HepG2 (cell line): ENCODE measurements around the gene ZBTB2. TPM values are rescaled to one million over a fixed set of nuclear protein-coding genes. Genes with fewer than 3 reads are reported as not detected.

Experiments
- ATF1 ChIP-seq: IDR thresholded peaks from 2 replicates; pipeline ENCODE4 v1.6.1; 2016; ENCODE audit warnings: mild to moderate bottlenecking, control low read depth
- E2F1 ChIP-seq: sonication (generic); formaldehyde crosslinking; IDR thresholded peaks from 2 replicates; pipeline ENCODE4 v1.5.0; 2020; ENCODE audit warnings: missing genetic modification reagents
- KDM4B ChIP-seq: sonication (generic); formaldehyde crosslinking; IDR thresholded peaks from 2 replicates; pipeline ENCODE4 v1.4.0; 2020; ENCODE audit warnings: missing genetic modification reagents
- MAF1 ChIP-seq: sonication (generic); formaldehyde crosslinking; IDR thresholded peaks from 2 replicates; pipeline ENCODE4 v1.5.0; 2020; ENCODE audit warnings: missing genetic modification reagents, borderline replicate concordance
- NFE2L1 ChIP-seq: sonication (generic); formaldehyde crosslinking; IDR thresholded peaks from 2 replicates; pipeline ENCODE4 v1.4.0; 2020; ENCODE audit warnings: missing genetic modification reagents, mild to moderate bottlenecking, borderline replicate concordance
- NR2F1 ChIP-seq, 2 experiments: fragments of 450-650 bp in 1 of 2; formaldehyde crosslinking in 1 of 2; IDR thresholded peaks; 2 replicates each; pipeline versions ENCODE4 v1.5.0 to v1.6.1; 2016 to 2020; ENCODE audit warnings: mild to moderate bottlenecking in 1 of 2, missing compliant biosample characterization in 1 of 2, missing genetic modification reagents in 1 of 2, moderate library complexity in 1 of 2
- PCBP2 ChIP-seq: fragments of 200-400 bp; formaldehyde crosslinking; optimal IDR thresholded peaks from 2 replicates; pipeline ENCODE3; 2018; ENCODE audit warnings: low read length, low read depth; ENCODE audit not compliant: poor library complexity, severe bottlenecking
- PHF5A ChIP-seq: IDR thresholded peaks from one replicate; pipeline ENCODE4 v1.6.1; 2018; ENCODE audit warnings: low read depth, missing genetic modification reagents; ENCODE audit not compliant: unreplicated experiment
- REPIN1 ChIP-seq: sonication (generic); formaldehyde crosslinking; IDR thresholded peaks from 2 replicates; pipeline ENCODE4 v1.8.0; 2022; ENCODE audit warnings: missing genetic modification reagents, low read depth, mild to moderate bottlenecking, borderline replicate concordance
- SOX6 ChIP-seq, 2 experiments: fragments of 450-650 bp in 1 of 2; sonication (generic) in 1 of 2; formaldehyde crosslinking in 1 of 2; IDR thresholded peaks; 2 replicates each; pipeline versions ENCODE4 v1.4.0 to v1.6.1; 2017 to 2020; ENCODE audit warnings: antibody characterized with exemption in 1 of 2, mild to moderate bottlenecking in 1 of 2, missing genetic modification reagents in 1 of 2
- SRY ChIP-seq: sonication (generic); formaldehyde crosslinking; IDR thresholded peaks from 2 replicates; pipeline ENCODE4 v1.8.0; 2022; ENCODE audit warnings: mild to moderate bottlenecking, missing genetic modification reagents
- TCF12 ChIP-seq, 2 experiments: fragments of 450-650 bp in 1 of 2; sonication (generic) in 1 of 2; formaldehyde crosslinking in 1 of 2; IDR thresholded peaks; 2 replicates each; pipeline versions ENCODE4 v1.6.1 to v1.8.0; 2017 to 2022; ENCODE audit warnings: antibody characterized with exemption in 1 of 2, mild to moderate bottlenecking in 1 of 2, missing genetic modification reagents in 1 of 2, moderate library complexity in 1 of 2
- THAP7 ChIP-seq: sonication (generic); formaldehyde crosslinking; IDR thresholded peaks from 2 replicates; pipeline ENCODE4 v1.8.1; 2023; ENCODE audit warnings: mild to moderate bottlenecking, missing genetic modification reagents
- TP53 ChIP-seq: sonication (generic); formaldehyde crosslinking; conservative IDR thresholded peaks from 2 replicates; pipeline ENCODE4 v1.4.0; 2020; ENCODE audit warnings: missing genetic modification reagents
- ZBTB44 ChIP-seq: sonication (generic); formaldehyde crosslinking; IDR thresholded peaks from 2 replicates; pipeline ENCODE4 v1.4.0; 2020; ENCODE audit warnings: missing genetic modification reagents
- ZNF282 ChIP-seq: fragments of 450-650 bp; IDR thresholded peaks from 2 replicates; pipeline ENCODE4 v1.6.1; 2018; ENCODE audit not compliant: partially characterized antibody
- ZNF550 ChIP-seq: sonication (generic); formaldehyde crosslinking; IDR thresholded peaks from 2 replicates; pipeline ENCODE4 v1.4.0; 2020; ENCODE audit warnings: mild to moderate bottlenecking, missing genetic modification reagents, borderline replicate concordance
- ZNF644 ChIP-seq: IDR thresholded peaks from 2 replicates; pipeline ENCODE4 v1.6.1; 2016; ENCODE audit warnings: low read depth
- ZNF746 ChIP-seq: sonication (generic); formaldehyde crosslinking; IDR thresholded peaks from 2 replicates; pipeline ENCODE4 v1.8.0; 2022; ENCODE audit warnings: mild to moderate bottlenecking, missing genetic modification reagents
- ZNF788 ChIP-seq: sonication (generic); formaldehyde crosslinking; IDR thresholded peaks from 2 replicates; pipeline ENCODE4 v1.5.0; 2020; ENCODE audit warnings: mild to moderate bottlenecking, missing genetic modification reagents, borderline replicate concordance
- ZSCAN12 ChIP-seq: sonication (generic); formaldehyde crosslinking; IDR thresholded peaks from 2 replicates; pipeline ENCODE4 v1.9.0; 2021; ENCODE audit warnings: mild to moderate bottlenecking, missing genetic modification reagents
- polyA plus RNA-seq, 8 experiments: library from polyadenylated mRNA; depleted of rRNA in 3 of 8; stranded (reverse) in 7 of 8; unstranded in 1 of 8; fragments of >200 nt; fragmentation: Illumina TruSeq in 4 of 8; extraction: Trizol in 4 of 8; gene quantifications; 2 replicates each; pipeline versions ENCODE4 v1.2.1 to v1.2.3, GENCODE V29; 2011 to 2016; ENCODE audit warnings: low read depth in 4 of 8, missing spikeins in 1 of 8, mixed read lengths in 1 of 8; ENCODE audit not compliant: insufficient read depth in 1 of 8
- total RNA-seq, 5 experiments: library from RNA; depleted of rRNA; stranded (reverse); fragments of >200 nt; fragmentation: Illumina TruSeq; extraction: Trizol; gene quantifications; 2 replicates each; pipeline ENCODE4 v1.2.3, GENCODE V29; 2016; ENCODE audit warnings: low read depth in 1 of 5
- TF ChIP-seq, protein P1 (sequence below): sonication (generic); formaldehyde crosslinking; IDR thresholded peaks from 2 replicates; pipeline ENCODE4 v1.4.0; 2020; ENCODE audit warnings: missing genetic modification reagents
- TF ChIP-seq, protein P2 (sequence below): fragments of 450-650 bp; IDR thresholded peaks from 2 replicates; pipeline ENCODE4 v1.6.1; 2017; ENCODE audit warnings: mild to moderate bottlenecking

The ZBTB2 gene
- total and polyA plus RNA-seq, 2 of the 13 experiments (the other 11 are each of a cell fraction or from before 2014, with no cell fraction given) = 15.4 to 22.8 TPM

DNA sequence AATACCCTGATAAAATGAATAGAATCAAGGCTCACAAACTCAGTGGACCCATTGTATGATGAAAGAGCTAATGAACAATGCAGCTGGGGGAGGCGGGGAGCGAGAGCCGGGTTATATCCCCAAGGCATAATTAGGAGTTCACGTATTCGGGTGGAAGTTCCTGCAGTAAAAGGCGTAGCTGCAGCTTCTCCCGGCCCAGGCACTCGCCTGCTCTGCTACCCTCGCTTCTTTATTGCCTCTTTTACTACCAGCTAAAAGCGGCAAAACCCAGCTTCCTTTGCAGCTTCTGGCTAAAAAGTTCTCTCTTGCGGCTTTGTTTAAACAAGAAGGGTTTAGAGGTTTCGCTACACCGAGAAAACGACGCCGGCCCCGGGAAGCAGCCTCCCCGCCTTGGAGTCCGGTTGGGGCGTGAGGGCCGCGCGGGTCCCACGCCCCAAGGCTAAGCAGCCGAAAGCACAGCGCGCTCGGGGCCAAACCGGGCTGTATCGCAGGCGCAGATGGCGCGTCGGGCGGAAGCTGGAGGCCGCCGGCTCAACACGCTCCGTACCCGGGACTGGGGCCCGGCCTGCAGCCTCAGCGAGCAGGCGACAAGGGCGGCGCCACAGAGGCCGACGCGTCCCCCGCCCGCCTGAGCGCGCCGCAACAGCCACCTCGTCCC, 1.6 kb downstream of the ZBTB2 start (continued):
- TF ChIP-seq, protein P1, sequence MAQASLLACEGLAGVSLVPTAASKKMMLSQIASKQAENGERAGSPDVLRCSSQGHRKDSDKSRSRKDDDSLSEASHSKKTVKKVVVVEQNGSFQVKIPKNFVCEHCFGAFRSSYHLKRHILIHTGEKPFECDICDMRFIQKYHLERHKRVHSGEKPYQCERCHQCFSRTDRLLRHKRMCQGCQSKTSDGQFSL = 0 out of 2 replicates have a peak, but pooled peaks have one; percentile 3
- no peak for TF ChIP-seq ZNF746 (CRISPR knock-in tag)
- peak; percentile 56; the same call in 1 of the 2 replicates for TF ChIP-seq SRY (CRISPR knock-in tag)
- peak; percentile 48 for TF ChIP-seq TP53
- peak; percentile 92 for TF ChIP-seq REPIN1
- TF ChIP-seq ATF1 (CRISPR knock-in tag) = no peak
- no peak for TF ChIP-seq NR2F1 (CRISPR knock-in tag; IDR thresholded peaks at IDR 0.05)
- no peak for TF ChIP-seq NFE2L1 (CRISPR knock-in tag)
- TF ChIP-seq PHF5A (CRISPR knock-in tag) = no peak
- TF ChIP-seq ZNF550 (CRISPR knock-in tag) = no peak
- no peak for TF ChIP-seq ZNF282
- TF ChIP-seq MAF1 (CRISPR knock-in tag) = peak; percentile 84
- TF ChIP-seq THAP7 (CRISPR knock-in tag) = no peak
- TF ChIP-seq ZSCAN12 = peak; percentile 90
- no peak for TF ChIP-seq ZNF644 (CRISPR knock-in tag)
- peak; percentile 69; the same call in 1 of the 2 replicates for TF ChIP-seq E2F1 (CRISPR knock-in tag)
- TF ChIP-seq ZBTB44 (CRISPR knock-in tag) = 0 out of 2 replicates have a peak, but pooled peaks have one; percentile 15
- peak; percentile 16; the same call in 1 of the 2 replicates for TF ChIP-seq KDM4B (CRISPR knock-in tag)
- peak; percentile 95 for TF ChIP-seq ZNF788
- TF ChIP-seq PCBP2 = no peak
- no peak for TF ChIP-seq SOX6 (IDR thresholded peaks at IDR 0.05)
- TF ChIP-seq SOX6 (CRISPR knock-in tag; IDR thresholded peaks at IDR 0.05) = no peak; the same call in none of the 2 replicates
- no peak for TF ChIP-seq TCF12 (IDR thresholded peaks at IDR 0.05)
- TF ChIP-seq TCF12 (CRISPR knock-in tag; IDR thresholded peaks at IDR 0.05) = peak; percentile 70; the same call in 1 of the 2 replicates
- TF ChIP-seq, protein P2, sequence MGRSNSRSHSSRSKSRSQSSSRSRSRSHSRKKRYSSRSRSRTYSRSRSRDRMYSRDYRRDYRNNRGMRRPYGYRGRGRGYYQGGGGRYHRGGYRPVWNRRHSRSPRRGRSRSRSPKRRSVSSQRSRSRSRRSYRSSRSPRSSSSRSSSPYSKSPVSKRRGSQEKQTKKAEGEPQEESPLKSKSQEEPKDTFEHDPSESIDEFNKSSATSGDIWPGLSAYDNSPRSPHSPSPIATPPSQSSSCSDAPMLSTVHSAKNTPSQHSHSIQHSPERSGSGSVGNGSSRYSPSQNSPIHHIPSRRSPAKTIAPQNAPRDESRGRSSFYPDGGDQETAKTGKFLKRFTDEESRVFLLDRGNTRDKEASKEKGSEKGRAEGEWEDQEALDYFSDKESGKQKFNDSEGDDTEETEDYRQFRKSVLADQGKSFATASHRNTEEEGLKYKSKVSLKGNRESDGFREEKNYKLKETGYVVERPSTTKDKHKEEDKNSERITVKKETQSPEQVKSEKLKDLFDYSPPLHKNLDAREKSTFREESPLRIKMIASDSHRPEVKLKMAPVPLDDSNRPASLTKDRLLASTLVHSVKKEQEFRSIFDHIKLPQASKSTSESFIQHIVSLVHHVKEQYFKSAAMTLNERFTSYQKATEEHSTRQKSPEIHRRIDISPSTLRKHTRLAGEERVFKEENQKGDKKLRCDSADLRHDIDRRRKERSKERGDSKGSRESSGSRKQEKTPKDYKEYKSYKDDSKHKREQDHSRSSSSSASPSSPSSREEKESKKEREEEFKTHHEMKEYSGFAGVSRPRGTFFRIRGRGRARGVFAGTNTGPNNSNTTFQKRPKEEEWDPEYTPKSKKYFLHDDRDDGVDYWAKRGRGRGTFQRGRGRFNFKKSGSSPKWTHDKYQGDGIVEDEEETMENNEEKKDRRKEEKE = no peak
